CD4-positive, alpha-beta memory T cell (primary cell): ENCODE data around the gene GPX4. TPM values are rescaled to one million over a fixed set of nuclear protein-coding genes. Genes with fewer than 3 reads are reported as not detected.
A peak's percentile ranks its signal among the peaks of the same experiment; 100 is the strongest.

Experiments
- CTCF ChIA-PET: fragments of 350-600 bp; sonication (Branson Sonifier 250); formaldehyde crosslinking; loops from one replicate; lab custom pipeline; 2021; ENCODE audit warnings: inconsistent platforms; ENCODE audit not compliant: partially characterized antibody; lab: Charles Lee
- POLR2A ChIA-PET: fragments of 350-600 bp; sonication (Branson Sonifier 250); formaldehyde crosslinking; loops from one replicate; lab custom pipeline; 2021; ENCODE audit not compliant: partially characterized antibody; lab: Charles Lee
- DNase-seq, 5 donors: peaks; one replicate each; pipeline versions ENCODE4 v3.0.0 to v3.0.0-alpha.2; 2020 to 2022; ENCODE audit warnings: mixed read lengths in 1 of 5
- H3K27ac ChIP-seq: one replicate; pipeline ENCODE4 v1.7.0; 2013; ENCODE audit warnings: low read depth, low read length
- H3K27me3 ChIP-seq: 2 replicates; pipeline ENCODE4 v1.7.0; 2013; ENCODE audit warnings: mild to moderate bottlenecking, low read length, moderate library complexity; ENCODE audit not compliant: insufficient read depth
- H3K36me3 ChIP-seq: 2 replicates; pipeline ENCODE4 v1.7.0; 2013; ENCODE audit warnings: mild to moderate bottlenecking, low read length, moderate library complexity; ENCODE audit not compliant: insufficient read depth
- H3K4me1 ChIP-seq: 2 replicates; pipeline ENCODE4 v1.7.0; 2013; ENCODE audit warnings: mild to moderate bottlenecking, low read length, moderate library complexity; ENCODE audit not compliant: insufficient read depth
- H3K4me3 ChIP-seq, 2 donors: one replicate each; pipeline ENCODE4 v1.7.0; 2013; ENCODE audit warnings: low read length in 2 of 2, mild to moderate bottlenecking in 1 of 2
- H3K9me3 ChIP-seq, 2 donors: one replicate each; pipeline ENCODE4 v1.7.0; 2013; ENCODE audit warnings: low read length in 2 of 2, control low read depth in 1 of 2; ENCODE audit not compliant: control insufficient read depth in 1 of 2
- H3K27ac Mint-ChIP-seq, 7 donors: one replicate each; pipeline ENCODE4 v1.8.0; 2020 to 2021; ENCODE audit warnings: mixed read lengths in 7 of 7, mild to moderate bottlenecking in 6 of 7, inconsistent platforms in 3 of 7, moderate library complexity in 3 of 7
- H3K27me3 Mint-ChIP-seq, 2 donors: one replicate each; pipeline ENCODE4 v1.8.0; 2020 to 2021; ENCODE audit warnings: mixed read lengths in 2 of 2
- H3K36me3 Mint-ChIP-seq, 2 donors: one replicate each; pipeline ENCODE4 v1.8.0; 2020 to 2021; ENCODE audit warnings: mixed read lengths in 2 of 2, inconsistent platforms in 1 of 2, mild to moderate bottlenecking in 1 of 2
- H3K4me1 Mint-ChIP-seq, 4 donors: one replicate each; pipeline ENCODE4 v1.8.0; 2020 to 2021; ENCODE audit warnings: mixed read lengths in 4 of 4, mild to moderate bottlenecking in 1 of 4
- H3K4me3 Mint-ChIP-seq, 8 donors: one replicate each; pipeline ENCODE4 v1.8.0; 2020 to 2021; ENCODE audit warnings: mixed read lengths in 8 of 8, mild to moderate bottlenecking in 7 of 8, moderate library complexity in 6 of 8, inconsistent platforms in 3 of 8
- H3K9me3 Mint-ChIP-seq, 8 donors: one replicate each; pipeline ENCODE4 v1.8.0; 2020 to 2021; ENCODE audit warnings: mixed read lengths in 8 of 8, mild to moderate bottlenecking in 5 of 8, inconsistent platforms in 3 of 8, moderate library complexity in 1 of 8
- intact Hi-C: fragments of 100-400 bp; cut with micrococcal nuclease; formaldehyde crosslinking; loops from one replicate; pipeline ENCODE4 v1.15.1; 2023
- polyA plus RNA-seq, 2 donors: library from polyadenylated mRNA; unstranded; fragments of 300-500 nt; fragmentation: Illumina TruSeq; gene quantifications; one replicate each; pipeline ENCODE4 v1.2.3, GENCODE V29; 2021
- total RNA-seq, 2 experiments: library from RNA; stranded (reverse); gene quantifications; one replicate each; pipeline ENCODE4 v1.2.3, GENCODE V29; 2021

GPX4 gene
- total and polyA plus RNA-seq, 4 experiments from 2014 or later, result 210 to 406 (median 310) TPM

GRCh38 chr19:1143828-1144399, 40.1 kb downstream of the GPX4 start:
- Mint-ChIP-seq H3K36me3 (peaks cover 30 to 32% of the 10 kb centered on the region in 2 donors), H3K27ac (peak overlapping the region in 1 of 7 donors; percentile 68), H3K9me3 (peaks cover 0 to 4% (median 0%) of the 10 kb centered on the region in 8 donors), H3K4me3 (no peak overlapping the region), H3K4me1 (peaks cover 3 to 9% (median 6%) of the 10 kb centered on the region in 4 donors), H3K27me3 (no peaks in the 10 kb centered on the region)
- ChIA-PET POLR2A (no interaction called here), CTCF (no interaction called here)
- intact Hi-C loops, result no loop called here
- Histone ChIP-seq H3K4me1 (no peaks in the 10 kb centered on the region), H3K27ac (no peak overlapping the region), H3K27me3 (no peaks in the 10 kb centered on the region), H3K4me3 (no peak overlapping the region), H3K36me3 (no peaks in the 10 kb centered on the region), H3K9me3 (no peaks in the 10 kb centered on the region)
- no peak for DNase-seq

DNA sequence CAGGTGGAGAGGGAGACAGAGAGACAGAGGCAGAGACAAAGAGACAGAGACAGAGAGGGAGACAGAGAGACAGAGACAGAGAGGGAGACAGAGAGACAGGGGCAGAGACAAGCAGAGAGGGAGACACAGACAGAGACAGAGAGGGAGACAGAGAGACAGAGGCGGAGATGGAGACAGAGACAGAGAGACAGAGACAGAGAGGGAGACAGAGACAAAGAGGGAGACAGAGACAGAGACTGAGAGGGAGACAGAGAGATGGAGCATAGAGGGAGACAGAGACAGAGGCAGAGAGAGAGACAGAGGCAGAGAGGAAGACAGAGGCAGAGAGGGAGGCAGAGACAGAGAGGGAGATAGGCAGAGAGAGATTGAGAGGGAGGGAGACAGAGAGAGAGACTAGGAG, 40.9 kb downstream of the GPX4 start:
- peaks cover 26 to 32% of the 10 kb centered on the region in 2 donors for H3K36me3 Mint-ChIP-seq
- peaks cover 0 to 4% (median 0%) of the 10 kb centered on the region in 8 donors for H3K9me3 Mint-ChIP-seq
- Histone ChIP-seq H3K36me3 (peaks cover 4% of the 10 kb centered on the region), H3K4me1 (no peaks in the 10 kb centered on the region), H3K4me3 (no peak overlapping the region), H3K9me3 (no peaks in the 10 kb centered on the region), H3K27ac (no peak overlapping the region), H3K27me3 (no peaks in the 10 kb centered on the region)
- no peak overlapping the region for H3K4me3 Mint-ChIP-seq
- no peaks in the 10 kb centered on the region for H3K27me3 Mint-ChIP-seq
- POLR2A ChIA-PET, result no interaction called here
- CTCF ChIA-PET, result no interaction called here
- DNase-seq, result no peak
- intact Hi-C loops, result no loop called here
- H3K4me1 Mint-ChIP-seq, result peaks cover 3 to 7% (median 5%) of the 10 kb centered on the region in 4 donors
- H3K27ac Mint-ChIP-seq, result peak overlapping the region in 5 of 7 donors; percentile 15 to 93 (median 87)

- no peak overlapping the region for H3K4me3 ChIP-seq
- no peak for DNase-seq
- H3K27me3 Mint-ChIP-seq, result no peaks in the 10 kb centered on the region
- no peak overlapping the region for H3K27ac ChIP-seq
- H3K9me3 Mint-ChIP-seq, result peaks cover 0 to 4% (median 0%) of the 10 kb centered on the region in 8 donors
- H3K4me1 Mint-ChIP-seq, result peaks cover 3 to 6% (median 4%) of the 10 kb centered on the region in 4 donors
- no peak overlapping the region for H3K27ac Mint-ChIP-seq
- ChIA-PET CTCF (interaction anchor here (1.0 kb wide), 1 partner anchor 32 kb away, joined by 3 read pairs; no protein-coding TSS in a partner anchor), POLR2A (interaction anchor here (0.8 to 1.6 kb wide), 3 partner anchors 12 to 79 kb away, joined by 3 to 5 read pairs (median 3); partner anchors contain the start of gene ARHGAP45)
- no peaks in the 10 kb centered on the region for H3K9me3 ChIP-seq
- no peaks in the 10 kb centered on the region for H3K27me3 ChIP-seq
- peaks cover 4% of the 10 kb centered on the region for H3K36me3 ChIP-seq
- H3K4me3 Mint-ChIP-seq, result no peak overlapping the region
- H3K4me1 ChIP-seq, result no peaks in the 10 kb centered on the region
- intact Hi-C loops, result no loop called here
- H3K36me3 Mint-ChIP-seq, result peaks cover 24 to 31% of the 10 kb centered on the region in 2 donors
Measured at GRCh38 chr19:1145635-1146411, 42.0 kb downstream of the GPX4 start.

- CTCF ChIA-PET, result interaction anchor here (1.0 kb wide), 1 partner anchor 33 kb away, joined by 3 read pairs; no protein-coding TSS in a partner anchor
- POLR2A ChIA-PET, result interaction anchor here (0.8 to 1.6 kb wide), 3 partner anchors 13 to 80 kb away, joined by 3 to 5 read pairs (median 3); partner anchors contain the start of gene ARHGAP45
Measured at GRCh38 chr19:1146412-1146699, 42.6 kb downstream of the GPX4 start.

GRCh38 chr19:1146858-1147780, 43.3 kb downstream of the GPX4 start:
- Mint-ChIP-seq H3K4me3 (no peak overlapping the region), H3K27me3 (no peaks in the 10 kb centered on the region), H3K9me3 (peaks cover 0 to 4% (median 0%) of the 10 kb centered on the region in 8 donors), H3K4me1 (peaks cover 1 to 7% (median 2%) of the 10 kb centered on the region in 4 donors), H3K36me3 (peaks cover 20 to 29% of the 10 kb centered on the region in 2 donors), H3K27ac (no peak overlapping the region)
- H3K36me3 ChIP-seq, result peaks cover 6% of the 10 kb centered on the region
- no peaks in the 10 kb centered on the region for H3K9me3 ChIP-seq
- H3K4me3 ChIP-seq, result no peak overlapping the region
- CTCF ChIA-PET, result interaction anchor here (1.0 kb wide), 1 partner anchor 34 kb away, joined by 3 read pairs; no protein-coding TSS in a partner anchor
- POLR2A ChIA-PET, result interaction anchor here (1.6 kb wide), 1 partner anchor 14 kb away, joined by 5 read pairs; no protein-coding TSS in a partner anchor
- no peaks in the 10 kb centered on the region for H3K27me3 ChIP-seq
- no peak for DNase-seq
- H3K27ac ChIP-seq, result no peak overlapping the region
- no peaks in the 10 kb centered on the region for H3K4me1 ChIP-seq
- intact Hi-C loops, result no loop called here

More at GRCh38 chr19:1146412-1146699, 42.6 kb downstream of the GPX4 start:
- H3K27ac ChIP-seq, result no peak overlapping the region
- intact Hi-C loops, result no loop called here
- H3K9me3 ChIP-seq, result no peaks in the 10 kb centered on the region
- Mint-ChIP-seq H3K36me3 (peaks cover 24 to 31% of the 10 kb centered on the region in 2 donors), H3K27me3 (no peaks in the 10 kb centered on the region), H3K27ac (no peak overlapping the region), H3K4me3 (no peak overlapping the region), H3K9me3 (peaks cover 0 to 4% (median 0%) of the 10 kb centered on the region in 8 donors), H3K4me1 (peaks cover 3 to 6% (median 4%) of the 10 kb centered on the region in 4 donors)
- H3K36me3 ChIP-seq, result peaks cover 4% of the 10 kb centered on the region
- H3K27me3 ChIP-seq, result no peaks in the 10 kb centered on the region
- no peak for DNase-seq
- H3K4me3 ChIP-seq, result no peak overlapping the region
- no peaks in the 10 kb centered on the region for H3K4me1 ChIP-seq

GRCh38 chr19:1147934-1148549, 44.2 kb downstream of the GPX4 start:
- Mint-ChIP-seq H3K4me1 (peaks cover 0 to 8% (median 2%) of the 10 kb centered on the region in 4 donors), H3K27me3 (no peaks in the 10 kb centered on the region), H3K4me3 (no peak overlapping the region), H3K36me3 (peaks cover 16 to 26% of the 10 kb centered on the region in 2 donors), H3K9me3 (peaks cover 0 to 4% (median 0%) of the 10 kb centered on the region in 8 donors), H3K27ac (no peak overlapping the region)
- intact Hi-C loops, result no loop called here
- H3K4me1 ChIP-seq, result no peaks in the 10 kb centered on the region
- CTCF ChIA-PET, result no interaction called here
- H3K27me3 ChIP-seq, result no peaks in the 10 kb centered on the region
- DNase-seq, result no peak
- H3K9me3 ChIP-seq, result no peaks in the 10 kb centered on the region
- H3K4me3 ChIP-seq, result no peak overlapping the region
- H3K27ac ChIP-seq, result no peak overlapping the region
- POLR2A ChIA-PET, result no interaction called here
- H3K36me3 ChIP-seq, result peaks cover 9% of the 10 kb centered on the region
